NOMO-1 treated with dmso at 0.1 percent for 144 hours (cell line): ENCODE measurements around the gene ABCC5.
"Not testable (repeated sequence)": the region's sequence is repeated elsewhere in the genome, so short reads cannot be mapped to it uniquely, and the experiment has no call there.

Experiments
- DNase-seq: peaks from one replicate; lab custom pipeline; 2025; ENCODE audit not compliant: unreplicated experiment; lab: John Stamatoyannopoulos, UW

ABCC5 gene

GRCh38 chr3:184016811-184017671 lies 643 bp downstream of the ABCC5 start:
- peak; percentile 12 for DNase-seq

GRCh38 chr3:184016169-184016570 lies 1.5 kb downstream of the ABCC5 start:
- no peak for DNase-seq

- DNase-seq, result no peak
These were observed 2.2 kb downstream of the ABCC5 start for GRCh38 chr3:184015381-184016019.

- no peak for DNase-seq
These were observed 5.5 kb downstream of the ABCC5 start for GRCh38 chr3:184011937-184012889.

GRCh38 chr3:184011230-184011876 lies 6.3 kb downstream of the ABCC5 start:
- DNase-seq, result no peak

GRCh38 chr3:184008161-184008560 lies 9.5 kb downstream of the ABCC5 start:
- no peak for DNase-seq

GRCh38 chr3:184007143-184007813 lies 10.4 kb downstream of the ABCC5 start:
- DNase-seq, result not testable (repeated sequence)

- peak; percentile 52 for DNase-seq
These were observed 11.7 kb downstream of the ABCC5 start for GRCh38 chr3:184005941-184006507.

- no peak for DNase-seq
These were observed 13.2 kb downstream of the ABCC5 start for GRCh38 chr3:184004476-184004875.

GRCh38 chr3:184003187-184003967 lies 14.3 kb downstream of the ABCC5 start:
- no peak for DNase-seq

- DNase-seq, result no peak
These were observed 15.2 kb downstream of the ABCC5 start for GRCh38 chr3:184002469-184002868.

GRCh38 chr3:184001761-184002160 lies 15.9 kb downstream of the ABCC5 start:
- no peak for DNase-seq

- no peak for DNase-seq
These were observed 26.3 kb downstream of the ABCC5 start for GRCh38 chr3:183991403-183991802.

GRCh38 chr3:183988216-183988790 lies 29.4 kb downstream of the ABCC5 start:
- no peak for DNase-seq

GRCh38 chr3:183987000-183987600 lies 30.6 kb downstream of the ABCC5 start:
- DNase-seq, result no peak

- no peak for DNase-seq
These were observed 32.6 kb downstream of the ABCC5 start for GRCh38 chr3:183984749-183985729.

- no peak for DNase-seq
These were observed 33.5 kb downstream of the ABCC5 start for GRCh38 chr3:183984127-183984740.
